GM18870 (cell line): ENCODE data around the gene ADAM12.
"Not testable (repeated sequence)": the region's sequence is repeated elsewhere in the genome, so short reads cannot be mapped to it uniquely, and the experiment has no call there.

Source experiments
- ATAC-seq: cut with Tn5 transposase; IDR thresholded peaks from one replicate; pipeline ENCODE4 v1.9.1; 2021; ENCODE audit warnings: moderate library complexity; ENCODE audit not compliant: unreplicated experiment

The ADAM12 gene

DNA sequence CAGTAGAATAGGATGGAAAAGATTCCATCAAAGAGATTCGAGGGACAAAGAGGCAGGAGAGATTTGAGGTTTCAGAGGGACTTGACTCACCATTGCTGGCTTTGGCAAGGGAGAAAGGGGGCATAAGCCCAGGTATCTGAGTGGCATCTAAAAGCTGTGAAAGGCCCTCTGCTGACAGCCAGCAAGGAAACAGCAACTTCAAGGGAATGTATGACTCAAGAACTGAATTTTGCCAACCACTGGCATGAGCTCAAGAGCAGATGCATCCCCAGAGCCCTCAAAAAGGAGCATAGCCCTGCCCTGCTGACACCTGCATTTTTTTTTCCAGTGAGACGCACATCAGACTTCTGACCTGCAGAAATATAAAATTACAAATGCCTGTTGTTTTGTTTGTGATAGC is 19.6 kb upstream of the ADAM12 start:
- ATAC-seq: no peak

GRCh38 chr10:126405239-126405775 is 17.0 kb upstream of the ADAM12 start:
- no peak for ATAC-seq

- no peak for ATAC-seq
Measured at GRCh38 chr10:126402721-126403695, 14.7 kb upstream of the ADAM12 start.

DNA sequence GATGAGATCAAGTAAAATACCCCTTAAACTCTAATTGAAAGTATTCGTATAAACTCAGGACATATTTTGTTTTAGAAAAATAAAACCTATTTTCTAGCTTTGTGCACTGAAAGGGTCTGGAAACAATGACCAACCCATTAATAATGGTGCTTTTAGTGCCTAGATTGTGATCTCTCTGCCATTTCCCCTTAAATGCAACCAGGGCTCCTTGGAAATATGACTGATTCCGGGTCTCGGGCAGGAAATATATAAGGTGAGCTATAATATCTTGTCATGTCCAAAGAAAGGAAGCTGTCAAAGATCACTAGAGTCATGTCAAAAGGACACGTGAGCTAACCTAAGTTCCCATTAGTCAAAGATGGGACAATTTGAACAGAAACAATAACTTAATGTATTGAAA is 12.4 kb upstream of the ADAM12 start:
- no peak for ATAC-seq

DNA sequence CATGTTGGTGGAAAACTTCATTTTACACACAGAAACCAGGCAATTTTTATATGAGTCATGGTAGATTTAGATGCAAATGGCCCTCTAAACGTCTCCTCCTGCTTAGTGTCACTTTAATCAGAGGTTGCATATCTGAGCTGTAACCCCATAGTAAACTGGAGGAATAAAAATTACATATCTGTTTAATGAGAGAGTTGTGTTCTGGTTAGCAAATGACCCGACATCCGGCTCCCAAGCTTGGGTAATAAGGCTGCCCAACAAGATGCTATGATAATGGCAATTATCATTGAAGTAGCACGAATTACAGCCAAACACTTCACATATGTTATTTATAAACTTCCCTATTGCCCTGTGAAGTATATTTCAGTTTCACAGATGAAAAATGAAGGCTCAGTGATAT is 10.6 kb upstream of the ADAM12 start:
- ATAC-seq: no peak

DNA sequence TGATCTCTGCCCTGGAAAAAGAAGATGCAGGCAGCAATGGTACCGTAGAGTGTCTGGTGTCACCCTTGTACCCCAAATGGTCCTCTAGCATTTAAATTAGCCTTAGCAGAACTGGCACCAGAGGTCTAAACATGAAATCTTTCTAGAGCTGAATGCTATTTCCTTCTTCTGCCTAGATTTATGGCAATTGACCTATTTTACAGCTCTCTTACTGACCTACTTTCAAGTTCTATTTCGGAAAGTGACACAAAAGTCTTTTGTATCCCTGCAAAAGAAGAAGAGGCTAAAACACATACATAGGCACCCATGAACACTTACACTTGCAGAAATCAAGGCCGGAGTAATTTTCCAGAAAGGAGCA is 10.1 kb upstream of the ADAM12 start:
- ATAC-seq: no peak

DNA sequence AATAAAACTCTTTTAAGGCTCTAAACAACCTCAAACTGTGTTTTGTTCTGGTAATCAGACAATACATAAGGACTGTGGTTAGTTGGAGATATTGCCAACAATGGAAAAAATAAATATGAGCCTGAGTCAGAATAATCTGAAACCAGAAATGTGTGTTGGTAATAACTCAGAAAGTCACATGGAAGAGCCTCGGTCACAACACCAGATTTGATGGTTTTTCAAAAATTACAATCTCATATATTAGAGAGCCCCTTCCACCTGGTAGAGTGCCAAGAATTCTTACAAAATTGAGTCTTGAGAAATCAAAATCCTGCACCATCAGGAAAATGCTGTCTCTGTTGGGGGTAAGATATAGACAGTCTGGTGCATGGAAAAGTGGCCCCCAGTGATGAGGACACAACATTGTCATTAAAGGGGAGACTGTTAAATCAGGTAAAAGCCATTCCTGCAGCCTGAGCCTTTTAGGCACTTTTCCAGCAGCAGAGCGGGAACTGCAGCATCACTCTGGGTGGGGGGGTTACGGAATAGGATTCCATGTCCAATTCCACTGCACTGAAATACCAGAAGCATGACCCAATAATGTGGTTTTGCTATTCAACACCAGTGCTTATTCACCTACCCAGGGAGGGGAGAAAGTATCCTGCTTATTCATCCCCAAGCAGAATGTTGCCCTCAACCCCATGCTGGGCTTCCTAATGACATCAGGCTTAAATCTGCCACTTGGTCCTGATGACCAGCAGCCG is 9.5 kb upstream of the ADAM12 start:
- no peak for ATAC-seq

DNA sequence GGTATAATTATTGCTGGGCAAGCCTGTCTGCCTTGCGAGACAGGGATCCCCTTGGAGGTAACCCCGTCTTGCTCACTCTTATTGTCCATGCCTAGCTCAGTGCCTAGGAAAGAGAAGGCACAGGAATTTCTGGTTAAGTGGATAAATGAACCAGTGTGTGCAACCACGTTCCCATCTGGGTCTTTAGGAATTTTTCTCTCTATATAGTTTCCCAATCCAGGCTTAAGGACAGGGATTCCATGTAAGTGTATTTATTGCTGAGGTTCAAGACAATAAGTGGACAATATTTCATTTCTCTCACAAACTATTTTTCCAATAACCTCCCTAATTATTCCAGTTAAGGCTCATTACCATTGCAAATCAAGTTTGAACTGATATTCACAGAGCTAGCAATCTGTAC is 8.9 kb upstream of the ADAM12 start:
- ATAC-seq: no peak

DNA sequence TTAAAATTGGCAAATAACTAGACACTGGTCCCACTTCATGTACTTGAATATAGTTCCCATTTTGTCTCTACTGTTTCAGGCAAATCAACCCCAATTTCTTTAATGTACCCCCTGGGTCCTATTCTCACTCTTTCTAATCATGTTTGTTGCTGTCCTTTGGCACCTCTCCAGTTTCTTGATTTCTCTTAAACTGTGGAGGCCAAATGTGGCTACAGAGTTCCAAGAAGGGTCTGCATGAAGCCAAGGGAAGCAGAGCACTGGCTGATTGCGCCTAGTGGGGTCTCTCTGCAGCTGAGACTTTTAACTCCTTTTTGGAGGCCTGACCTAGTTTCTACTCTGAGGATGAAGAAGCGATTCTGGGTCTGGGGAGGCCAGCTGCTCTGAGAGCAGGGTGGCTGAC is 6.7 kb upstream of the ADAM12 start:
- no peak for ATAC-seq

DNA sequence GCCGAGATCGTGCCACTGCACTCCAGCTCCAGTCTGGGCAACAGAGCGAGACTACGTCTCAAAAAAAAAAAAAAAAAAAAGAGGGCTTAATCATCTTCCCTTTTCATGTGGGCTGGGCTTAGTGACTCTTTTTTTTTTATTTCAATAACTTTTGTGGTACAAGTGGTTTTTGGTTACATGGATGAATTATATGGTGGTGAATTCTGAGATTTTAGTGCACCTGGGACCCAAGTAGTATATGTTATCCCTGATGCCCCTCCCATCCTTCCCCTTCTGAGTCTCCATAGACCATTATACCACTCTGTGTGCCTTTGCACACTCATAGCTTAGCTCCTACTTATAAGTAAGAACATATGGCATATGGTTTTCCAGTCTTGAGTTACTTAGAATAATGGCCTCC is 4.8 kb upstream of the ADAM12 start:
- no peak for ATAC-seq

DNA sequence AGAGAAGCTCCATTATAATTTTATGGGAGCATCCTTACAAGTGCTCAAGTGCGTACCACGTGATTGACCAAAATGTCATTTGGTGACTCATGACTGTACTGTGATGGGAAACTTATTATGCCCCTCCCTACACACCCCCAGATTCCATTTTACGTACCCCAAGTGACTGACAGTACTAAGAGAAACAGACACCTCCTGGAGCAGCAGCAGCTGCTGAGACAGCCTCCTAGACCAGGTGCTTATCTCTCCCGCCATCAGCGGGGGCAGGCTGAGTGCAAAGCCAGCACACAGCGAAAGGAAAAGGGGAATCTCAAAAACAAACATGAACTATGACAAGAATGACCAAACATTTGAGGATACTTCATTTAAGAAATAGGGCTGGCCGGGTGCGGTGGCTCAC is 4.2 kb upstream of the ADAM12 start:
- no peak for ATAC-seq

- ATAC-seq: no peak
Measured at GRCh38 chr10:126392068-126392467, 3.8 kb upstream of the ADAM12 start.

DNA sequence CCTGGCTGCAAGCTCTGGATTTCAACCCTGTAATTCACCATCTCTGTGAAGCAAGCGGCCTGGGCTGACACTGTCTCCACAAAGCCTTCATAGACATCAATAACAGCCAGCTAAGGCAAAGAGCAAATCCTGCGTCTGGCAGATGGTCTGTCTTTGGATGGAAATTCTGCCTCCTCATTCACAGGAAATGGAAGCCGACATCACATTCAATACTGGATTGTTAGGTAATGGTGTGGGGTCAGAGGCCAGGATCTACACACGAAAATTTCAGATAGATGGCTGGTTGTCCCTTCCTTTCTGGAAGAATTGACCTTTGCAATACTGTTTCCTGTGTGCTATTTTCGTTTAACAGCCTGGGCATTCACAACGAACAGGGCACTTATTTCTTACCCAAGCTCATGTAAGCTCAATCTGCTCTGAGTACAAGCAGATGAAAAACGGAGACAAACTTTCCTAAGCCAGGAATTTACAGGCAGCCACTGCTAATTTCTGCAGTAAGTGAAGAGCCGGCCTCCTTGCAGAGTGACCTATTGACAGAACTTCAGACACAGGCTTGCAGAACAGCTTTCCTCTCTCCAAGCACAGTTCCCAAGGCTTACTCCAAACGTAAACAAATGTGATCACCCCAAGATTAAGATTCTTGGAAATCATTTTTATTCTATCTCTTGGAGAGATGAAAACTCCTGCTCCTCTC is 3.1 kb upstream of the ADAM12 start:
- no peak for ATAC-seq

- ATAC-seq: no peak
Measured at GRCh38 chr10:126390324-126390723, 2.0 kb upstream of the ADAM12 start.

GRCh38 chr10:126387041-126387921 is 996 bp downstream of the ADAM12 start:
- ATAC-seq: no peak

GRCh38 chr10:126384269-126384873 is 3.9 kb downstream of the ADAM12 start:
- no peak for ATAC-seq

GRCh38 chr10:126380352-126381076 is 7.8 kb downstream of the ADAM12 start:
- ATAC-seq: no peak

DNA sequence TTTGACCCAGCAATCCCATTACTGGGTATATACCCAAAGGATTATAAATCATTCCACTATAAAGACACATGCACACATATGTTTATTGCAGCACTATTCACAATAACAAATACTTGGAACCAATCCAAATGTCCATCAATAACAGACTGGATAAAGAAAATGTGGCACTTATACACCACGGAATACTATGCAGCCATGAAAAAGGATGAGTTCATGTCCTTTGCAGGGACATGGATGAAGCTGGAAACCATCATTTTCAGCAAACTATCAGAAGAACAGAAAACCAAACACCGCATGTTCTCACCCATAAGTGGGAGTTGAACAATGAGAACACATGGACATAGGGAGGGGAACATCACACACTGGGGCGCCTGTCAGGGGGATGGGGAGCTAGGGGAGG is 9.1 kb downstream of the ADAM12 start:
- ATAC-seq: not testable (repeated sequence)

DNA sequence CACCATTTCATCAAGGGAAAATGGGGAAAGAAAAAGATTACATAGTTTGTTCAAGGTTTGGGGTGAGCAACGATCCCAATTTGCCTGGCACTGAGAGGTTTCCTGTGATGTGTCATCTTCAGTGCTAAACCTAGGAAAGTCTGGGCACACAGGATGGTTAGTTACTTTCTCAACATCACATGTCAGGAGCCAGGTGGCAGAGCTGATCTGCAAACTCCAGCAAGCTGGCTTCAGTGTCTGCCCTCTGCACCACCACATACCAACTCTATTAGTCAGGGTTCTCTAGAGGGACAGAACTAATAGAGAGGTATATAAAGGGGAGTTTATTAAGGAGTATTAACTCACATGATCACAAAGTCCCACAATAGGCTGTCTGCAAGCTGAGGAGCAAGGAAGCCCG is 11.3 kb downstream of the ADAM12 start:
- ATAC-seq: no peak
